H9 (cell line): ENCODE measurements around the gene RALGAPB. TPM values are rescaled to one million over a fixed set of nuclear protein-coding genes. Genes with fewer than 3 reads are reported as not detected.
"Not testable (repeated sequence)": the region's sequence is repeated elsewhere in the genome, so short reads cannot be mapped to it uniquely, and the experiment has no call there.

ENCODE experiments used
- DNase-seq: peaks from one replicate; pipeline ENCODE4 v3.0.0-alpha.2; 2017
- H2AFZ ChIP-seq: one replicate; pipeline ENCODE4 v1.6.1; 2013; ENCODE audit warnings: mild to moderate bottlenecking, low read length, control low read depth, moderate library complexity
- H2AK5ac ChIP-seq: 2 replicates; pipeline ENCODE4 v1.6.1; 2013; ENCODE audit warnings: low read length, control low read depth, mixed read lengths; ENCODE audit not compliant: insufficient read length
- H2BK120ac ChIP-seq: one replicate; pipeline ENCODE4 v1.6.1; 2013; ENCODE audit warnings: low read depth, mild to moderate bottlenecking, low read length, control low read depth, inconsistent platforms; ENCODE audit not compliant: poor library complexity, severe bottlenecking
- H2BK12ac ChIP-seq: 2 replicates; pipeline ENCODE4 v1.6.1; 2013; ENCODE audit warnings: low read length, control low read depth, mixed read lengths, low read depth; ENCODE audit not compliant: insufficient read length
- H2BK15ac ChIP-seq: 2 replicates; pipeline ENCODE4 v1.6.1; 2013; ENCODE audit warnings: low read depth, low read length, control low read depth
- H2BK20ac ChIP-seq: one replicate; pipeline ENCODE4 v1.6.1; 2013; ENCODE audit warnings: low read depth, mild to moderate bottlenecking, low read length, control low read depth, inconsistent platforms; ENCODE audit not compliant: poor library complexity, severe bottlenecking
- H2BK5ac ChIP-seq: 2 replicates; pipeline ENCODE4 v1.6.1; 2013; ENCODE audit warnings: low read length, control low read depth, mixed read lengths; ENCODE audit not compliant: insufficient read length
- H3K14ac ChIP-seq: 2 replicates; pipeline ENCODE4 v1.6.1; 2013; ENCODE audit warnings: low read length, control low read depth; ENCODE audit not compliant: insufficient read depth
- H3K18ac ChIP-seq: 2 replicates; pipeline ENCODE4 v1.6.1; 2013; ENCODE audit warnings: low read depth, mild to moderate bottlenecking, mixed read lengths, low read length, control low read depth; ENCODE audit not compliant: insufficient read length
- H3K23ac ChIP-seq: 2 replicates; pipeline ENCODE4 v1.6.1; 2013; ENCODE audit warnings: low read length, control low read depth, mixed read lengths, low read depth; ENCODE audit not compliant: insufficient read length
- H3K23me2 ChIP-seq: 2 replicates; pipeline ENCODE4 v1.6.1; 2013; ENCODE audit warnings: low read depth, mild to moderate bottlenecking, mixed read lengths, low read length, control low read depth; ENCODE audit not compliant: insufficient read length, poor library complexity, severe bottlenecking
- H3K27ac ChIP-seq: 2 replicates; pipeline ENCODE4 v1.5.1; 2013; ENCODE audit warnings: low read length, control low read depth, mixed read lengths, low read depth; ENCODE audit not compliant: insufficient read length
- H3K27me3 ChIP-seq: 2 replicates; pipeline ENCODE4 v1.6.1; 2013; ENCODE audit warnings: low read length, control low read depth, inconsistent platforms; ENCODE audit not compliant: insufficient read depth
- H3K4ac ChIP-seq: 2 replicates; pipeline ENCODE4 v1.6.1; 2013; ENCODE audit warnings: low read depth, mild to moderate bottlenecking, control low read depth, inconsistent platforms, low read length, moderate library complexity
- H3K4me1 ChIP-seq: 2 replicates; pipeline ENCODE4 v1.6.1; 2013; ENCODE audit warnings: low read length, control low read depth, inconsistent platforms; ENCODE audit not compliant: insufficient read depth
- H3K4me2 ChIP-seq: 2 replicates; pipeline ENCODE4 v1.6.1; 2013; ENCODE audit warnings: low read length, control low read depth, mixed read lengths; ENCODE audit not compliant: insufficient read length, insufficient read depth
- H3K56ac ChIP-seq: 2 replicates; pipeline ENCODE4 v1.6.1; 2013; ENCODE audit warnings: low read depth, mild to moderate bottlenecking, mixed read lengths, low read length, control low read depth; ENCODE audit not compliant: insufficient read length
- H3K79me1 ChIP-seq: 2 replicates; pipeline ENCODE4 v1.6.1; 2013; ENCODE audit warnings: low read depth, mild to moderate bottlenecking, moderate library complexity, low read length, control low read depth, inconsistent platforms; ENCODE audit not compliant: insufficient read depth, poor library complexity, severe bottlenecking
- H3K79me2 ChIP-seq: 2 replicates; pipeline ENCODE4 v1.6.1; 2013; ENCODE audit warnings: low read length, control low read depth, inconsistent platforms; ENCODE audit not compliant: insufficient read depth
- H3K9ac ChIP-seq: 2 replicates; pipeline ENCODE4 v1.6.1; 2013; ENCODE audit warnings: low read length, control low read depth, mixed read lengths; ENCODE audit not compliant: insufficient read length; ENCODE audit errors: extremely low read depth
- H3K9me3 ChIP-seq: one replicate; pipeline ENCODE4 v1.6.1; 2013; ENCODE audit warnings: low read depth, low read length, inconsistent platforms; ENCODE audit not compliant: control insufficient read depth
- H3T11ph ChIP-seq: one replicate; pipeline ENCODE4 v1.6.1; 2013; ENCODE audit warnings: mild to moderate bottlenecking, low read length, control low read depth, inconsistent platforms
- H4K20me1 ChIP-seq: one replicate; pipeline ENCODE4 v1.6.1; 2013; ENCODE audit not compliant: control insufficient read depth, insufficient read length, insufficient read depth
- H4K5ac ChIP-seq: 2 replicates; pipeline ENCODE4 v1.6.1; 2013; ENCODE audit warnings: low read depth, mild to moderate bottlenecking, mixed read lengths, low read length, control low read depth; ENCODE audit not compliant: insufficient read length
- H4K8ac ChIP-seq: replicated peaks from 2 replicates; pipeline ENCODE4 v1.6.1; 2013; ENCODE audit warnings: low read length, control low read depth, mixed read lengths, low read depth; ENCODE audit not compliant: insufficient read length
- H4K91ac ChIP-seq: 2 replicates; pipeline ENCODE4 v1.6.1; 2013; ENCODE audit warnings: low read depth, mild to moderate bottlenecking, moderate library complexity, mixed read lengths, low read length, control low read depth; ENCODE audit not compliant: insufficient read length
- H3K27ac Mint-ChIP-seq, 3 experiments: 2 replicates in 2 of 3; 3 replicates in 1 of 3; pipeline ENCODE4 v1.8.0; 2020 to 2021; ENCODE audit warnings: mixed read lengths in 3 of 3, mild to moderate bottlenecking in 1 of 3, moderate library complexity in 1 of 3
- H3K27me3 Mint-ChIP-seq: 2 replicates; pipeline ENCODE4 v1.8.0; 2021; ENCODE audit warnings: low read depth, mild to moderate bottlenecking, moderate library complexity, mixed read lengths
- H3K36me3 Mint-ChIP-seq, 3 experiments: 2 replicates in 2 of 3; 3 replicates in 1 of 3; pipeline ENCODE4 v1.8.0; 2020 to 2021; ENCODE audit warnings: low read depth in 3 of 3, mixed read lengths in 3 of 3; ENCODE audit not compliant: insufficient read depth in 1 of 3
- H3K4me1 Mint-ChIP-seq, 2 experiments: 2 replicates each; pipeline ENCODE4 v1.8.0; 2020; ENCODE audit warnings: mixed read lengths in 2 of 2
- H3K4me3 Mint-ChIP-seq, 2 experiments: 2 replicates in 1 of 2; 3 replicates in 1 of 2; pipeline ENCODE4 v1.8.0; 2020 to 2021; ENCODE audit warnings: mild to moderate bottlenecking in 2 of 2, mixed read lengths in 2 of 2, moderate library complexity in 1 of 2
- H3K9me3 Mint-ChIP-seq, 2 experiments: 2 replicates in 1 of 2; 3 replicates in 1 of 2; pipeline ENCODE4 v1.8.0; 2020; ENCODE audit warnings: mild to moderate bottlenecking in 2 of 2, mixed read lengths in 2 of 2, moderate library complexity in 1 of 2
- WGBS: extraction: QIAGEN DNeasy Blood & Tissue Kit; methylation state at CpG from one replicate; pipeline ENCODE4 v1.1.7; 2013; ENCODE audit warnings: missing lambda C conversion rate, low lambda C conversion rate, mixed read lengths; ENCODE audit not compliant: insufficient read length; ENCODE audit errors: extremely low coverage; 5-methylcytosine and 5-hydroxymethylcytosine counted together
- total RNA-seq: library from RNA; stranded (reverse); gene quantifications from 2 replicates; pipeline ENCODE4 v1.2.1, GENCODE V29; 2021

RALGAPB gene
- total RNA-seq, 1 experiment from 2014 or later: 28.5 TPM

GRCh38 chr20:38461167-38461566, 11.5 kb upstream of the RALGAPB start:
- not testable (repeated sequence) for H4K91ac ChIP-seq, H3K4me1 ChIP-seq, H2BK15ac ChIP-seq, H3K9ac ChIP-seq, H2BK12ac ChIP-seq, H3K4me3 Mint-ChIP-seq, H3K79me2 ChIP-seq, H3K27me3 Mint-ChIP-seq, H3K23ac ChIP-seq, H3K18ac ChIP-seq, H3K14ac ChIP-seq, H3K4me1 Mint-ChIP-seq, DNase-seq, H2BK5ac ChIP-seq, H2BK20ac ChIP-seq, H3K79me1 ChIP-seq, H3K56ac ChIP-seq, H4K20me1 ChIP-seq, H3T11ph ChIP-seq, H4K5ac ChIP-seq, H3K9me3 ChIP-seq, H2AK5ac ChIP-seq, H2BK120ac ChIP-seq, H3K23me2 ChIP-seq, H3K4ac ChIP-seq, H3K36me3 Mint-ChIP-seq, H3K27me3 ChIP-seq, H3K9me3 Mint-ChIP-seq, H3K27ac ChIP-seq, H3K4me2 ChIP-seq, H3K27ac Mint-ChIP-seq, H4K8ac ChIP-seq, H2AFZ ChIP-seq
- WGBS: no CpG with 5 or more reads among the region's 33 CpGs

- not testable (repeated sequence) for H3K4me3 Mint-ChIP-seq, H2AFZ ChIP-seq, H2BK20ac ChIP-seq, H3K4me1 ChIP-seq, H3K56ac ChIP-seq, DNase-seq, H3K27ac Mint-ChIP-seq, H4K5ac ChIP-seq, H3K4me1 Mint-ChIP-seq, H4K20me1 ChIP-seq, H4K8ac ChIP-seq, H3K79me2 ChIP-seq, H3K23ac ChIP-seq, H2BK120ac ChIP-seq, H3T11ph ChIP-seq, H3K27me3 Mint-ChIP-seq, H2AK5ac ChIP-seq, H2BK15ac ChIP-seq, H4K91ac ChIP-seq, H2BK12ac ChIP-seq, H3K4ac ChIP-seq, H3K79me1 ChIP-seq, H3K27me3 ChIP-seq, H3K18ac ChIP-seq, H3K4me2 ChIP-seq, H3K36me3 Mint-ChIP-seq, H3K23me2 ChIP-seq, H3K14ac ChIP-seq, H3K9me3 Mint-ChIP-seq, H3K9me3 ChIP-seq, H2BK5ac ChIP-seq, H3K27ac ChIP-seq, H3K9ac ChIP-seq
- WGBS: no CpG with 5 or more reads among the region's 30 CpGs
Measured at GRCh38 chr20:38461569-38461968, 11.1 kb upstream of the RALGAPB start.
